GM19372 (cell line): ENCODE data around the gene PCDHGC4.

Experiments used
- ATAC-seq: cut with Tn5 transposase; IDR thresholded peaks from one replicate; pipeline ENCODE4 v1.9.1; 2021; ENCODE audit warnings: mild to moderate bottlenecking, low read depth, moderate library complexity; ENCODE audit not compliant: unreplicated experiment

The PCDHGC4 gene

GRCh38 chr5:141527426-141527825, 42.6 kb downstream of the PCDHGC4 start:
- no peak for ATAC-seq

- no peak for ATAC-seq
These were observed 43.6 kb downstream of the PCDHGC4 start for GRCh38 chr5:141528291-141528984.

GRCh38 chr5:141529002-141529401, 44.2 kb downstream of the PCDHGC4 start:
- ATAC-seq: no peak

GRCh38 chr5:141529873-141530272, 45.0 kb downstream of the PCDHGC4 start:
- ATAC-seq: no peak

GRCh38 chr5:141532726-141533125, 47.9 kb downstream of the PCDHGC4 start:
- ATAC-seq: no peak

GRCh38 chr5:141533897-141534296, 49.1 kb downstream of the PCDHGC4 start:
- no peak for ATAC-seq

GRCh38 chr5:141534492-141535213, 49.8 kb downstream of the PCDHGC4 start:
- no peak for ATAC-seq
